ENCODE measurements around the gene MCOLN2.

Gene MCOLN2

GRCh38 chr1:84890566-84890965 lies 106.3 kb downstream of the MCOLN2 start:
- no peak for DNase-seq

- peak; percentile 75 for DNase-seq
Measured at GRCh38 chr1:84889437-84889836, 107.5 kb downstream of the MCOLN2 start.

- DNase-seq = no peak
Measured at GRCh38 chr1:84888753-84889152, 108.2 kb downstream of the MCOLN2 start.

- peak; percentile 55 for DNase-seq
Measured at GRCh38 chr1:84887261-84887934, 109.5 kb downstream of the MCOLN2 start.

GRCh38 chr1:84885469-84885868 lies 111.4 kb downstream of the MCOLN2 start:
- no peak for DNase-seq

GRCh38 chr1:84884671-84885389 lies 112.1 kb downstream of the MCOLN2 start:
- DNase-seq = no peak

- no peak for DNase-seq
Measured at GRCh38 chr1:84883286-84883685, 113.6 kb downstream of the MCOLN2 start.

GRCh38 chr1:84877592-84877991 lies 119.3 kb downstream of the MCOLN2 start:
- no peak for DNase-seq

- no peak for DNase-seq
Measured at GRCh38 chr1:84876353-84876752, 120.6 kb downstream of the MCOLN2 start.
